Naive B cell (primary cell): ENCODE data around the gene BABAM1. TPM values are rescaled to one million over a fixed set of nuclear protein-coding genes. Genes with fewer than 3 reads are reported as not detected.
A peak's percentile ranks its signal among the peaks of the same experiment; 100 is the strongest.

Source experiments
- ATAC-seq, 2 donors: fragments of 150-1000 bp; cut with Tn5 transposase; 2 replicates each; pipeline ENCODE4 v1.10.0; 2021; ENCODE audit warnings: low read depth in 2 of 2, mild to moderate bottlenecking in 2 of 2, moderate library complexity in 2 of 2
- DNase-seq: peaks from one replicate; pipeline ENCODE4 v3.0.0; 2022
- H3K27ac Mint-ChIP-seq, 6 donors: one replicate each; pipeline ENCODE4 v1.8.0; 2020 to 2022; ENCODE audit warnings: mild to moderate bottlenecking in 6 of 6, mixed read lengths in 6 of 6, moderate library complexity in 5 of 6, inconsistent platforms in 2 of 6
- H3K27me3 Mint-ChIP-seq, 3 donors: one replicate each; pipeline ENCODE4 v1.8.0; 2021 to 2022; ENCODE audit warnings: mixed read lengths in 3 of 3, mild to moderate bottlenecking in 1 of 3
- H3K36me3 Mint-ChIP-seq, 2 donors: one replicate each; pipeline ENCODE4 v1.8.0; 2020 to 2022; ENCODE audit warnings: mixed read lengths in 2 of 2, inconsistent platforms in 1 of 2, mild to moderate bottlenecking in 1 of 2
- H3K4me1 Mint-ChIP-seq, 3 donors: one replicate each; pipeline ENCODE4 v1.8.0; 2020 to 2022; ENCODE audit warnings: mixed read lengths in 3 of 3, inconsistent platforms in 1 of 3, mild to moderate bottlenecking in 1 of 3, moderate library complexity in 1 of 3
- H3K4me3 Mint-ChIP-seq, 8 donors: one replicate each; pipeline ENCODE4 v1.8.0; 2020 to 2022; ENCODE audit warnings: mild to moderate bottlenecking in 8 of 8, mixed read lengths in 8 of 8, moderate library complexity in 8 of 8, inconsistent platforms in 2 of 8
- H3K9me3 Mint-ChIP-seq, 7 donors: one replicate each; pipeline ENCODE4 v1.8.0; 2020 to 2022; ENCODE audit warnings: mixed read lengths in 7 of 7, mild to moderate bottlenecking in 5 of 7, inconsistent platforms in 2 of 7, moderate library complexity in 1 of 7
- polyA plus RNA-seq, 6 donors: library from polyadenylated mRNA; unstranded; fragments of 300-500 nt; fragmentation: Illumina TruSeq; gene quantifications; one replicate each; pipeline ENCODE4 v1.2.3, GENCODE V29; 2021; ENCODE audit warnings: low read depth in 6 of 6

The BABAM1 gene
- polyA plus RNA-seq, 6 donors from 2014 or later = 102 to 183 (median 108) TPM

DNA sequence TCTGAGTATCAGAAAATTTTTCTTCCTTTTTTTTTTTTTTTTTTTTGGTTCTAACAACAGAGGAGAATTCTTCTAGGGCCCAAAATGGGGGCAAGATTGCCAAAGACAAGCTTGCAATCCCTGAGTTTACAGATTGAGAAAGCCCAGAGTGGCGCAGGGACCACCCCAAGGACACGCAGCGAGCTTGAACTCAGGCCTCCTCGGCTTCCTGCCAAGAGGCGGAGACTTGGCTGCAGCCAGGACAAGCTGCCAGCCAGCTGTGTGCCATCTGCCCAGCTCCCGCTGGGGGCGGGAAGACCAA, 37.9 kb downstream of the BABAM1 start:
- peak overlapping the region in 7 of 8 donors; percentile 68 to 94 (median 92) for H3K4me3 Mint-ChIP-seq
- DNase-seq = no peak
- no peak for ATAC-seq
- no peaks in the 10 kb centered on the region for H3K9me3 Mint-ChIP-seq
- H3K36me3 Mint-ChIP-seq = no peaks in the 10 kb centered on the region
- no peaks in the 10 kb centered on the region for H3K27me3 Mint-ChIP-seq
- H3K4me1 Mint-ChIP-seq = peaks cover 31 to 64% (median 41%) of the 10 kb centered on the region in 3 donors
- H3K27ac Mint-ChIP-seq = peak overlapping the region; percentile 59 to 93 (median 79)

DNA sequence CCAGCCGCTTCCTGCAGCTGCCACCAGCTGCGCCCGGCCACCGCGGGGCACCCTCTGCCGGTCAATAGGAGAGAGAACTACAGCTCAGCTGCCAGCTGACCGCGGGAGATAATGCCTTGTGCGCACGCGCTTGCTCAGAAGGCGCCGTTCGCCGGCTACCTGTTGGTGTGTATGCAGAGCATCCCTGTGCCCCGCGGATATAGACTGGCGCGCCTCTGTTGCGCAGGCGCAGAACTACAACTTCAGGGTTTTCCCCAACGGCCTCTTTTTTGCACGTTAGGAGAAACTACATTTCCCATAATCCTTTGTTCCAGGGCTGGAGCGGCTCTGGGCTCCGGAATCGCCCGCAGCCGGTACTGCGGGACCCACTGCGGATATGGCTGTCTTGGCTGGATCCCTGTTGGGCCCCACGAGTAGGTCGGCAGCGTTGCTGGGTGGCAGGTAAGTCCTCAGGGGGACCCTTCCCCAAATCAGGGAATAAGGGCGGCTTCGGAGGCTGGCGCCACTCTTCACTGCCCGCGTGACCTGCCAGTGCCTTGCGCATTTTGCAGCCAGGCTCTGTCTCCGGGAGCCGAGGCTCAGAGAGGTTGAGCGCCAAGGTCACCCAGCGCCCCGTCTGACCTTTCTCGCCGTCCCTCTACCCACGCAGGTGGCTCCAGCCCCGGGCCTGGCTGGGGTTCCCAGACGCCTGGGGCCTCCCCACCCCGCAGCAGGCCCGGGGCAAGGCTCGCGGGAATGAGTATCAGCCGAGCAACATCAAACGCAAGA, 38.5 kb downstream of the BABAM1 start, which contains the start of gene MRPL34:
TSS of gene MRPL34 (plus strand) at position 356 of the 768 bp plus-strand sequence. CDS start at position 377, 21 bp downstream.
- Mint-ChIP-seq H3K9me3 (no peaks in the 10 kb centered on the region), H3K27ac (peak within 1 kb of the TSS; percentile 61 to 93 (median 85)), H3K4me1 (peaks cover 34 to 69% (median 47%) of the 10 kb centered on the region in 3 donors), H3K27me3 (no peaks in the 10 kb centered on the region), H3K4me3 (peak within 1 kb of the TSS; percentile 80 to 94 (median 92)), H3K36me3 (no peaks in the 10 kb centered on the region)
- peak; percentile 97 for DNase-seq
- ATAC-seq = peak; percentile 66

DNA sequence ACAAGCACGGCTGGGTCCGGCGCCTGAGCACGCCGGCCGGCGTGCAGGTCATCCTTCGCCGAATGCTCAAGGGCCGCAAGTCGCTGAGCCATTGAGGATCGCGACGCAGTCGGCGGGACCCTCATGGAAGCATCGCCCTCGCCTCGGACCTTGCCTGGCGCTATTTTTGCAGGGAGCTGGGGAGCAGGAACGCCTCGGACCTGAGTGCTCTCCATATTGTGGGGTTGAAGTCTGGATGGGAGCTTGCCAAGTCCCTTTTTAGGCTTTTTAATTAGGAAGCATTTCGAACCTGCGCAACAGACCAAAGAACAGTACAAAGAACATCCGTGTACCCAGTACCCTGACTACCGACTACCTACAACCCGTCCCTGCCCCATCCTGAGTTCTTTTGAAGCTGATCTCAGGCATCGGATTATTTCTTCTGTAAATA, 39.1 kb downstream of the BABAM1 start:
- Mint-ChIP-seq H3K9me3 (no peaks in the 10 kb centered on the region), H3K27ac (peak overlapping the region in 3 of 6 donors; percentile 61 to 82 (median 81)), H3K36me3 (no peaks in the 10 kb centered on the region), H3K4me1 (peaks cover 34 to 74% (median 53%) of the 10 kb centered on the region in 3 donors), H3K4me3 (peak overlapping the region; percentile 80 to 94 (median 92)), H3K27me3 (no peaks in the 10 kb centered on the region)
- DNase-seq (no peak), ATAC-seq (no peak)

DNA sequence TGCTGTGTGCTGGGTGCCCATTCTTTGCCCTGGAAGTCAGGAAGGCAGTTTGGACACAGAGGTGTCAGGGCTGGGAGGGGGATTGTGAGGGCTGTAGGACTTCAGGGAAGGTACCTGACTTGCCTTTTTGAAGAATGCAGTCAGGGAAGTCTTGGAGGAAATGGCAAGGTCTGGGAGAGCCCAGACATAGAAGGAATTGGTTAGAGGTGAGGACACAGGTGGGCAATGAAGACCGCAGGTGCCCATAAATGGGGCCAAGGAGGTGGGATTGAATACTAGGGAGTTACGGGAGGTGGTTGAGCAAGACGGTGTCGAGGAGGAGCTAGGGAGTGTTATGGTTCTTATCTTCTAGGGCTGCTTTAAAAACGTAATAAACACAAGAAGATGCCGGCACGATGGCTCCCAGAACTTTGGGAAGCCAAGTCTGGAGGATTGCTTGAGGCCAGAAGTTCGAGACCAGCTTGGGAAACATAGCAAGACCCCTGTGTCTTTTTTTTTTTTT, 40.7 kb downstream of the BABAM1 start:
- Mint-ChIP-seq H3K4me1 (peaks cover 34 to 70% (median 56%) of the 10 kb centered on the region in 3 donors), H3K36me3 (no peaks in the 10 kb centered on the region), H3K9me3 (no peaks in the 10 kb centered on the region), H3K27ac (peak overlapping the region in 2 of 6 donors; percentile 46 to 92), H3K4me3 (peak overlapping the region in 7 of 8 donors; percentile 11 to 93 (median 65)), H3K27me3 (no peaks in the 10 kb centered on the region)
- ATAC-seq = no peak
- no peak for DNase-seq

DNA sequence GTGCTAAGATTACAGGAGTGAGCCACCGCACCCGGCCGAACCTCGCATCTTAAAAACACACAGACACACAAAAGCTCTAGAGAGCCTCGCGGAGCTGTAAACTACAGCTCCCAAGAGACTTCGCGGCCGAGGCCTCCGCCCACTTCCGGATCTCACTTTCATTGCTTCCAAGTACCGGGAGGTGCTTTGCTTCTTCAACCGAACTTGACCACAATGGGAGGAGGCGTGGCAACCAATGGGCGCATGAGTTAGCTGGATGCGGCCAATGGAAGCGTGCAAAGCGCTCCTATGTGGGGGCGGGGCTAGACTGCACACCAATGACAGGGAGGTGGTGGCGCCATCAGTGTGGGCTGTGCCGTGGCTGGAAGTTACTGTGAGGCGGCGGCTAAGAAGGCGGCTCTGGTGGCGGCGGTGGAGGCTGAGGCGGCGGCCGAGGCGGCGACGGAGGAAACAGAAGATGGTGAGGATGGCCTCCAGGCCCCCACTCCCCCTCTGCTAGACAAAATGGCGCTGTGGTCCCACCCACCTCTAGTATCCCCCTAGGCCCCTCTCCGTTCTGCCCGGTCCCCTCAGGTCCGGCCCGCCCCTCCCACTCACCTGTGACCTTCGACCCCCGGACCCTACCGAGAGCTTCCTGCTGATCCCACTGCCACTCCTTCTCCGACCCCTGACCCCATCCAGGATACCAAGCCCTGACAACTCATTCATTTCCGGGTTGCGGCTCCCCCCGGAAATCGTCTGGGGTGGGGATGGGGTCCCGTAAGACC, 42.1 kb downstream of the BABAM1 start, which contains the start of gene DDA1:
TSS of gene DDA1 (plus strand) at position 366 of the 767 bp plus-strand sequence. CDS start at position 458, 92 bp downstream.
- ATAC-seq (peak; percentile 74 to 76), DNase-seq (peak; percentile 99)
- Mint-ChIP-seq H3K36me3 (no peaks in the 10 kb centered on the region), H3K9me3 (no peaks in the 10 kb centered on the region), H3K27ac (peak within 1 kb of the TSS; percentile 92 to 97 (median 94)), H3K4me3 (peak within 1 kb of the TSS; percentile 92 to 99 (median 98)), H3K27me3 (no peaks in the 10 kb centered on the region), H3K4me1 (peaks cover 30 to 62% (median 56%) of the 10 kb centered on the region in 3 donors)

DNA sequence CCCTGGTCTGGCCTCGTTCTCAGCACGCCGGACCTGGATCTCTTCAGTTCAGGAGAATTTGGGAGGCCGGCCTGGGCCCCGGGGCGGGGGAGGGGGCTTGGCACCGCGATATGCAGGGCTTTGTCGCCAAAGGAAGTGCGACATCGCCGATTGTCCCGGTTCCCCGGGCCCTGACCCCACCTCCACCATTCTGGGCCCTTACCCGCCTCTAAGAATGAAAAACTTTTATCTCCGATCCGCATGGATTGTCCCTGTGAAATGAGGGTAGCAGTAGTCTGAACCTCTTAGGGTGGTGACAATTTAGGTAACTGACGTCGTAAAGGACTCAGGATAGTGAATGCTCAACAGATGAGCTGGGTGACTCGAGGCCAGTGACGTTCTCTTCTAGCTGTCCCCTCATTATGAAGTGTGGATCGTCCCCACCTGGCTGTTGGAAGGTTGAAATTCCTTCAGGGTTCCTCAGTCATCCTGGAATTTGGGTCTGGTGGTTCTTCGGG, 42.8 kb downstream of the BABAM1 start:
- no peaks in the 10 kb centered on the region for H3K36me3 Mint-ChIP-seq
- DNase-seq (no peak), ATAC-seq (no peak)
- peaks cover 26 to 56% (median 50%) of the 10 kb centered on the region in 3 donors for H3K4me1 Mint-ChIP-seq
- H3K27ac Mint-ChIP-seq = peak overlapping the region; percentile 92 to 97 (median 94)
- H3K4me3 Mint-ChIP-seq = peak overlapping the region; percentile 92 to 99 (median 98)
- H3K27me3 Mint-ChIP-seq = no peaks in the 10 kb centered on the region
- H3K9me3 Mint-ChIP-seq = no peaks in the 10 kb centered on the region

DNA sequence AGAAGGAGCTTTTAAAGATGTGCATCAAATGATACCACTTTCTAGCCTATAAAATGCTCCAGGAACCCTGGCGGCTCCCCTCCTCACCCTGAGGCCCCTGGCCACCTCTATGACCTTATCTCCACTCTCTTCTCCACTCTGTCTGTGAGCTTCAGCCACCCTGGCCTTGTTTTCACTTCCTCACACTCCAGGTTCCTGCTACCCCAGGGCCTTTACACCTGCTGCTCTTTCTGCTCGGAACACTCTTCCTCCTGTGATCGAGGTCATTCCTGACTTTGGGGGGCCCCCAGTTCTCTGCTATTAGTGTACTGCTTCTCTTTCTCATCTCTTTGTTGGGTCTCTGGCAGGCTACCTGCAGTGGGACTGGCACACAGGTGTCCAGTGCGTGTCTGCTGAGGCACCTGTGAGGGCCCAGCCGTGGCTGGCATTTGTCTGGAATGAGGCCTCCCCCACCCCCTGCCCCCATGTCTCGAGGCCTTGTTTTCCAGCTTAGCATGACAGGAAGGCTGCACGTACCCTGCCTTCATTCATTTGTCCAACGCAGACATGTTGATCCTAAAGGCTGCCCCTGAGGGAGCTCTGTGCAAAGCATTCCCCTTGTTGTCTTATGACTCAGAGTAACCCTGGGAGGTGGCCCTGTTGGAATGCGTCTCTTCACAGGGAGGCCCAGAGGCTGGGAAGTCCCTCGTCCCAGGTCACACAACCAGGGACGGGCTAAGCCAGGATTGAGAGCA, 44.4 kb downstream of the BABAM1 start:
- Mint-ChIP-seq H3K27ac (no peak overlapping the region), H3K4me3 (peak overlapping the region in 7 of 8 donors; percentile 42 to 95 (median 75)), H3K4me1 (peaks cover 27 to 46% (median 45%) of the 10 kb centered on the region in 3 donors), H3K9me3 (no peaks in the 10 kb centered on the region), H3K27me3 (no peaks in the 10 kb centered on the region), H3K36me3 (peaks cover 0 to 7% of the 10 kb centered on the region in 2 donors)
- DNase-seq = no peak
- no peak for ATAC-seq

DNA sequence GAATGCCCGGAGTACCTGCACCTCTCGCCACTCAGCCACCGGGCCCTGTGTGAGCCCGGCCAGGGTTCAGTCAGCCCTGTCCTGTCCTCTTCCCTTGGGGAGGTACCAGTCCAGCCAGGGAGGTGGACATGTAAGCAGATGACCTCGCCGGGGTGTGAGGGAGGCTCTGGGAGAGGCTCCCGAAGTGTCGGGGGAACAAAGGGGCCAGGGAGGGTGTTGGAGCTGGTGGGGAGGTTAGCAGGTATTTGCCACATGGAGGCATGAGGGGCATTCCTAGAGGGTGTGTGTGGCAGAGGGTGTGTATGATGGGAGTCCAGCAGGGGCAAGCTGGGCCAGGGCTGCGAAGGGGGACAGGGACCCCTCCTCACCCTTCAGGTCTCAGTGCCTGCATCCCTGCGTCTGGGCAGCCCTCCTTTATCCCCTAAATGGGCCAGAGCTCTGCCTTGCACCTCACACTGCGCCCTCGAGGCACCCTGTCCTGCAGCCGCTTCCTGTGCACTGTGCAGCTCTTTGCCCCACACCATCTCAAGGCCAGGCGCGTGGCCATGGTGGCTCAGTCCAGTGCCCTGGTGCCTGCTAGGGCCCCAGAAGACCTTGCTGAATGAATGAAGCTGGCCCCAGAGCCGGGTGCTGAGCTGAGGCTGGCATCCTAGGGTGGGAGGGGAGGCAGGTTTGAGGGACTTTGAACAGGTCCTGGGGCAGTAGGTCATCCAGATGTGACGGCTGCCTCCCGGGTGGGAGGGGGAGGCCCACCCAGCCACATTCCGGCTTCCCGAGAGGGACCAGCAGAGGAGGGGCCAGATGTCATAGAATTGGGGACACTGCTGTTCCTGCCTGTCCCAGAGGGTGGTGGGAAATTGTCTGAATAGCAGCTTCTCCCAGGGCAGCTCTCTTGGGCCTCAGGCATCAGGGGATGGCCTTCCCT, 45.2 kb downstream of the BABAM1 start:
- Mint-ChIP-seq H3K4me1 (peaks cover 27 to 46% (median 37%) of the 10 kb centered on the region in 3 donors), H3K27me3 (no peaks in the 10 kb centered on the region), H3K4me3 (peak overlapping the region in 3 of 8 donors; percentile 30 to 79 (median 35)), H3K36me3 (peaks cover 0 to 7% of the 10 kb centered on the region in 2 donors), H3K27ac (no peak overlapping the region), H3K9me3 (no peaks in the 10 kb centered on the region)
- DNase-seq (no peak), ATAC-seq (no peak)

DNA sequence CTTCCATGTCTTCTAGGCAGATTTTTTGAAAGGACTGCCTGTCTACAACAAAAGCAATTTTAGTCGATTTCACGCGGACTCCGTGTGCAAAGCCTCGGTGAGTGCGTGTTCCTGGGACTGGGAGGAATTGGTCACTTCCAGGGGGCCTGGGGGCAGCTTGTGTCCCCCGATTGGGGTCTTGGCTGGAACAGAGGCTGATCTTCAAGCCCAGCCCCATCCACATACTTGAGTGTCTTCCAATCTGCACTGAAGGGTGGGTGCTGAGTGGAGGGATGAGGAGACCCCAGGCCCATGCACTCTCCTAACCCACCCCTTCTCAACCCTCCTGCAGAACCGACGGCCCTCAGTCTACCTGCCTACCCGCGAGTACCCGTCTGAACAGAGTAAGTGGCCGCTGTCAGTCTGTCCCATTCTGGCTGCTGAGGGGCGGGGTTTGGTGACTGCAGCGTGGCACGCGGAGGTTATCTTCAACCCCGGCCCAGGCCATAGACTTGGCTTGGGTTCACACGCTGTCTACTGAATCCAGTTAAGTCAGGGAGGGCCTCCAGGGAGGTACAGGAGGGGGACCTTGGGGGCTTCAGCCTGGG, 46.9 kb downstream of the BABAM1 start:
- DNase-seq (no peak), ATAC-seq (no peak)
- Mint-ChIP-seq H3K4me1 (peaks cover 18 to 37% (median 25%) of the 10 kb centered on the region in 3 donors), H3K4me3 (peak overlapping the region in 1 of 8 donors; percentile 67), H3K9me3 (no peaks in the 10 kb centered on the region), H3K36me3 (peaks cover 0 to 7% of the 10 kb centered on the region in 2 donors), H3K27ac (no peak overlapping the region), H3K27me3 (no peaks in the 10 kb centered on the region)

DNA sequence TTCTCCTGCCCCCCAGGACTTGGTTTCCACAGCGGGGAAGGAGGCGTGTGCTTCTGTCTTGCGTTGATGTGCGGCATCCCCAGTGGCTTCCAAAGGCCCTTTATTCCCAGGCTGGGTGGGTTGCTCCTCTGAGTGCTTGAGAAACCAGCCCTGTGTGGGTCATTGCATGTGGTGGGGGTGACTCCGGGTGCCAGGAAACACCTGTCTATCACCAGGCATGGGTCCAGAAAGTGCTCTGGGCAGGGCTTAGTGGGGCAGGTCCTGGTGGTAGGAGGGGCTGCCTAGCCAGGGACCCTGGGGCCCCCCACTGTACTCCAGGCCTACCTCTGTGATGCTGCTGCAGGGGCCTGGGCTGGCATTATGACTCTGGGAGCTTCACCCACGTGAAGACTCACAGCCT, 51.7 kb downstream of the BABAM1 start:
- Mint-ChIP-seq H3K27me3 (no peaks in the 10 kb centered on the region), H3K4me1 (peaks cover 3 to 10% (median 10%) of the 10 kb centered on the region in 3 donors), H3K36me3 (peaks cover 8 to 21% of the 10 kb centered on the region in 2 donors), H3K4me3 (no peak overlapping the region), H3K27ac (no peak overlapping the region), H3K9me3 (no peaks in the 10 kb centered on the region)
- no peak for DNase-seq
- ATAC-seq = no peak

DNA sequence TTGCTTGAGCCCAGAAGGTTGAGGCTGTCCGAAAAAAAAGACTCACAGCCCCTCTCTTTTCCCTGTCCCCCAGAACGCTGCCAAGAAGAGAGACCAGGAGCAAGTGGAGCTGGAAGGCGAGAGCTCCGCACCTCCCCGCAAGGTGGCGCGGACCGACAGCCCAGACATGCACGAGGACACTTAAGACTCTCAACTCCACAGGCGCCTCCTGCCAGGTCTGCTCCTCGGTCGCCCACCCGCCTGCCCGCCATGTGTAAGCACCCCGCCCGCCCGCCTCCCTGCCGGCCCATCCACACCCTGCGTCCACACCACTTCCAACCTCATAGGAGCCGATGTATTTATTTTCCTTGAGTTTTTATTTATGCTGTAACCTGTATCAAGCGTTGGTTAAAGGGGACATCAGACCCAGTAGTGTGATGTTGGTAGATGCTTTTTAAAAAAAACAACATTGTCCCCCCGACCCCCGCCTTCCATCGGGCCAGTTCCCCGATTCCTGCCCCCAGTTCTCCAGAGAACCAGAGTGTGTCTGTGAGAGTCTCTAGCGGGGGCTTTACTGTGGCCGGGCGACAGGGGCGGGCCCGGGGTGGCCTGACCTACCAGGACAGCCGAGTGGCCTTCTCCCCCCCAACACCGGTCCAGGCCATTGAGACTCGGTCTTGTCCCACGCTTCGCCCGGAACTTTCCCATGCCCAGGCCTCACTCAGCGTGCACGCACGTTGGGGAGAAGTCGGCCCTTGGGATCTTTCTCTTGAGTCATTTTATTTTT, 52.4 kb downstream of the BABAM1 start:
- Mint-ChIP-seq H3K27me3 (no peaks in the 10 kb centered on the region), H3K9me3 (no peaks in the 10 kb centered on the region), H3K36me3 (peaks cover 8 to 21% of the 10 kb centered on the region in 2 donors), H3K4me3 (no peak overlapping the region), H3K27ac (peak overlapping the region in 1 of 6 donors; percentile 73), H3K4me1 (peaks cover 0 to 10% (median 10%) of the 10 kb centered on the region in 3 donors)
- DNase-seq (no peak), ATAC-seq (no peak)
